Right hindlimb (tissue), 1 donor: Measurements from ENCODE around the gene PTPA.
"Not testable (repeated sequence)": the region's sequence is repeated elsewhere in the genome, so short reads cannot be mapped to it uniquely, and the experiment has no call there.

Source experiments
- DNase-seq: peaks from one replicate; pipeline ENCODE4 v3.0.0-alpha.2; 2018

Gene PTPA

GRCh38 chr9:129161534-129161837 lies 50.3 kb downstream of the PTPA start:
- no peak for DNase-seq

DNA sequence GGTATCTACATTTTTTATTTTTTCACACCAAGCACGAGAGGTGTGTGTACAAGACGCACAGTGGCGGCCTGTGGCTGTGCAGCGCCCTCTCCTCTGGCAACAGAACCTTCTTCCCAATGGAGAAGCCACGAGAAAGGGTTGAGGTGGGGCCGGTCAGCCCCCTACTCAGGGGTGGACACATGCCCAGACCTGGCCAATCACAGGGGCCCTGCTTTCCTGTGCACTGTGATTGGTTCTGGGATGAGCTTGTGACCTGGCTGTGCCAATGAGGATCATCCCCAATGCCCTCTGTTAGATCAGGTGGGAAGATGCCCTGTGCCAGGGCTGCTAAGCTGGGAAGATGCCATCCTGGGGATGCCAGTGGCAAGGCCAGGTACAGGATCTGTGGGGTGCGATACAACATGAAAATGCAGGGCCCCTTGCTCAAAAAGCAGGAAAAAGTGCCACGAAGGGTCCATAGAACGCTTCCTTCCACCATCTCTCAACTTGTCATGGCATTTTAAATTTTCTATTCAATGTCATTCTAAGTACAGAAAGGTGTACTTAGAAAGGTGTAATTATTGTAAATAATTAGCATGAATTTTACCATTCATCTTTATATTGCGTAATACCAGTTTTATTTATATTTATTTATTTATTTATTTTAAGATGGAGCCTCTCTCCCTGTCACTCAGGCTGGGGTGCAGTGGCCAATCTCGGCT lies 51.4 kb downstream of the PTPA start:
- no peak for DNase-seq

- not testable (repeated sequence) for DNase-seq
These were observed 52.0 kb downstream of the PTPA start for GRCh38 chr9:129163198-129163670.

GRCh38 chr9:129163753-129164152 lies 52.5 kb downstream of the PTPA start:
- peak; percentile 33 for DNase-seq

GRCh38 chr9:129164246-129164930 lies 53.2 kb downstream of the PTPA start:
- DNase-seq: peak; percentile 89

- no peak for DNase-seq
These were observed 54.0 kb downstream of the PTPA start for GRCh38 chr9:129165198-129165597.

DNA sequence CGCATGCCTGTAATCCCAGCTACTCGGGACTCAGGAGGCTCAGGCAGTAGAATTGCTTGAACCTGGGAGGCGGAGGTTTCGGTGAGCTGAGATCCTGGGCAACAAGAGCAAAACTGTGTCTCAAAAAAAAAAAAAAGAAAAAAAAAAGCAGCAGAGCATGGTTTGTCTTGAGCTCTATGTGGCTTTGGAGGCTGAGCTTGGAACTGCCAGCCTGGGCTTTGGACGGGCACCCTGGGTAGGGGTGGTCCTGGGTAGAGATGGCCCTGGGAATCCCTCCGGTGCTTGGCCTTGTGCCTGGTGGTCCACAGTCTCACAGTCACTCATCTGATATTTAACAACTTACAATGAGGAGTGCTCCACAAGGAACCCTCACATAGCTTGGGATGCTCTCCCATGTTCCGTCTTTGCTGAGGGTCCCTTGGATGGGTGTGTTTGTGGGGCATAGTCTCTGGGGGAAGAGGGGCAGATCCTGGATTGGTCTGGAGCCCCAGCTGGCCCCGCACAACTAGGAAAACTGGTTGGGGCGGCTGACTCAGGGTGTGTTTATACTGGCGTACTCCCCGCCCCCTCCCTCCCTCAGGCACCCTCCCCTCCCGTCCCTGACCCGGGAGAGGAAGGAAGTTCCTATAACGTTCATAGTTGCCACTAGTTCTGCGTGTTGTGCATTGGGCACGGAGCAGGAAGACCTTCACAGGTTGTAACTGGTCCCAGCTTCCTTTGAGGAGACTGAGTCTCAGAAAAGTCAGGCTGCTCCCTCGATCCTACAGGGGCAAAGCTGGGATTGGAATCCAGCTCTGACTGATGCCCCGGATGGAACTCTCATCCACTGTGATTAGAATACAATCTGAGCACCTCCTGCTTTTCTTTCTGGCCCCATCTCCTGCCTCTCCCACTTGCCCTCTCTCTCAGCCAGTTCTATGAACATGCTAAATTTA lies 55.7 kb downstream of the PTPA start:
- DNase-seq: peak; percentile 68

GRCh38 chr9:129170229-129170628 lies 59.0 kb downstream of the PTPA start:
- no peak for DNase-seq

DNA sequence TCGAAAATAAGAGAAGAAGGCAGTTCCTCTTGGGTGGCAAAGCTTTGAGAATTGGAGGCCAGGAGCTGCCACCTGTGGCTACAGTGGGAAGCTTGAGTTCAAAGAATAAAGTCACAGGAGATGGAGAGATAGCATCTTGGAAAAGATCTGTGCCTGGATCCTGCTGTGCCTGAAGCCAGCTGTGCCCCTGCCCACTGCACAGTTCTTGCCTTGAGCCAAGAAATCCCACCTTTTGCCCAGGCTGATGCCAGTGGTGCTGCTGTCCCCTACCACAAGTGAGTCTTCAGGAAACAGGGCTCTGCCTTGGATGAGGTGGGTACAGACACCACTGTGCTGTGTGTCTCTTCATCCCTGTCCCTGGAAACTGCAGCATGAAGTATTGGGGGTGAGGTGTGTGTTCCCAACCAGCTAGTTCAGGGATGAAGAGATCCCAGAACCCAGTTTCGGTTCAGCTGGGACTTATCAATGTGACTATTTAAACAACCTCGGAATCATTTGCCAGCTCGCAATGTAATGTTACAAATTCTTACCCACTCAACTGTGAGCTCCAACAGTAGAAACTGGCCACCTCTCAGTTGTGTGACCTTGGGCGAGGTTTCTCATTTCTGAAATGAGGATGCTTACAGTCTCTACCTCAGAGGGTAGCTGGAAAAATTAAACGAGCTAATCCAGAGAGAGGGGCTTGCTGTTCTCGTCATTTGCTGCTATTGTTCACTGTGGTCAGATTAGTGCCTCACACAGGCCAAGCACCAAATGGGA lies 61.0 kb downstream of the PTPA start:
- no peak for DNase-seq

DNA sequence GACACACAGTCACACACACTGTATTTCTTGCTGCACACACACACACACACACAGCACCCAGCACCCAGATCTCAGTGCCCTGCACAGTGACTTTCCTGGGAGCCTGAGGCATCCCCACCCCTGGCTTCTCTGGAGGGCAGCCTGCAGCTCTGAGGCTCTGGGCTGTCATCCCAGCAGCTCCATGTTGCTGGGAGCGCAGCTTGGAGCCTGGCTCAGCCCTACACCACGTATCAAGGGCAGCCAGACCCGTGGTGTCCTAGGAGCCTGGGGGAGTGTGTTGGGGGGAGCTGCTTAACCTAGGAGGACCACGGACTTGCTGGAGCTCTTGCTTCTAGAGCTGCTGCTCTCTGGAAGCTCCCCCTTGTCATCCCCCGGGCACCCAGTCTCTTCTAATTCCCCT lies 61.6 kb downstream of the PTPA start:
- no peak for DNase-seq

GRCh38 chr9:129173296-129174101 lies 62.3 kb downstream of the PTPA start:
- no peak for DNase-seq

DNA sequence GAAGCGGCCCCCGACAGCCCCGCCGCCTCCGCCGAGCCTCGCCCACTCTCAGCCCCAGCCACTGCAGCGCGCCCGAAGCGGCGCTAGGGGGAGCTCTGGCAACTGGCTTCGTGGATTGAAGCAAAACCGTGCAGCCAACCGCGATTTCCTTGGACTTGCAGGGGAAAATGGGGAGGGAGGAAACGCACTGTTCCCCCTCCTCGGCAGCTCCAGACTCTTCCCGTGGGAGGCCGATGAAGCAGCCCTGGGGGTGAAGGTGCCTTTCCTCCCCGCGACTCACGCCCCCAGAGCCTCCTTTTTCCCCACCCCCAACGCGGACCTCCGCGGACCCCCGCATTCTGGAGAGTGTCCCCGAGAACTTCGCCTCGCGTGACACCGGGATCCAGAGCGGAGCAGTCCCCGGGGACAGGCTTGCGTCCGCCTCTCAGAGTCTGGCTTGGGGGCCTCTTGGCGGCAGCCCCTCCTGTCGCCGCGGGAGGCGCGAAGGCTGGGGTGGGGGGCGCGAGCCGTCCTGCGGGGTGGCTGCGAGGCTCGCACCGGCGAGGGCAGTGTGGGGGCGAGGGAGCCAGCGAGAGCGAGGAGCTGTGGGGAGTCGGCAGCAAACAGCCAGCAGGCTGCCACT lies 63.0 kb downstream of the PTPA start:
- peak; percentile 95 for DNase-seq

DNA sequence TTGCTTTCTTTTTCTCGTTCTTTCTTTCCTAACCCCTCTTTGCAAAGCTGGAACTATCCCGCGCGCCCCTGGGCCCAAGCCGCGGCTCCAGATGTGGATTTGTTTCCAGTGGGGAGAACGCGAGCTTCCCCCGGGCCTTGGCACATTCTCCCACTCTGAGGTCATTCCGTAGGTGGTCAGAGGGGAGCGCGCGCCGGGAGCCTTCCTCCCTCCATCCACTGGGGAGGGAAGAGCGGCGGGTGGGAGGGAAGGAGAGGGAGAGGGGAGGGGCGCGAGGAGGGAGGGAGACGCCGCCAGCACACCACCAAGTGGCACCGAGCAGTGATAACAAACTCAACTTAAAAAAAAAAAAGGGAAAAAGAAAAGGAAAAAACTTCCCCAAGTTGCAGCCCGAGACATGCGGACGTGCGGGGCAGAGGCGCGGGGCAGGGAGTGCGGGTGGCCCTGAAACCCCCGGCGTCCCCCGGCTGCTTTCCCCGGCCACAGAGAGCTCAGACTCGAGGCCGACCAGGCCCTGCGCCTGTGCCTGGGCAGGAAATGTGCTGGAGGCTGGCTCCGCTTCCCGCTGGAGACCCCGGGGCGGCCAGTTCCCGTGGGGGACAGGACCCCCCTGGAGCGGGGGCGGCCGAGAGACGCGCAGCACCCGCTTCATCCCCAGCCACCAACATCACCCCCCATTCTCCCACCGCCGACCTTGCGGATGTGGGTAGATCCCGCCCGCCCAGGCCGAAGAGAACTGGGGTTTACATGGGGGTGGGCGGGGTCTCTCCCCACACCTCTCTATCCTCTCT lies 63.7 kb downstream of the PTPA start:
- peak; percentile 87 for DNase-seq

GRCh38 chr9:129175515-129175824 lies 64.3 kb downstream of the PTPA start:
- no peak for DNase-seq

- peak; percentile 96 for DNase-seq
These were observed 64.8 kb downstream of the PTPA start for GRCh38 chr9:129175825-129176633.

DNA sequence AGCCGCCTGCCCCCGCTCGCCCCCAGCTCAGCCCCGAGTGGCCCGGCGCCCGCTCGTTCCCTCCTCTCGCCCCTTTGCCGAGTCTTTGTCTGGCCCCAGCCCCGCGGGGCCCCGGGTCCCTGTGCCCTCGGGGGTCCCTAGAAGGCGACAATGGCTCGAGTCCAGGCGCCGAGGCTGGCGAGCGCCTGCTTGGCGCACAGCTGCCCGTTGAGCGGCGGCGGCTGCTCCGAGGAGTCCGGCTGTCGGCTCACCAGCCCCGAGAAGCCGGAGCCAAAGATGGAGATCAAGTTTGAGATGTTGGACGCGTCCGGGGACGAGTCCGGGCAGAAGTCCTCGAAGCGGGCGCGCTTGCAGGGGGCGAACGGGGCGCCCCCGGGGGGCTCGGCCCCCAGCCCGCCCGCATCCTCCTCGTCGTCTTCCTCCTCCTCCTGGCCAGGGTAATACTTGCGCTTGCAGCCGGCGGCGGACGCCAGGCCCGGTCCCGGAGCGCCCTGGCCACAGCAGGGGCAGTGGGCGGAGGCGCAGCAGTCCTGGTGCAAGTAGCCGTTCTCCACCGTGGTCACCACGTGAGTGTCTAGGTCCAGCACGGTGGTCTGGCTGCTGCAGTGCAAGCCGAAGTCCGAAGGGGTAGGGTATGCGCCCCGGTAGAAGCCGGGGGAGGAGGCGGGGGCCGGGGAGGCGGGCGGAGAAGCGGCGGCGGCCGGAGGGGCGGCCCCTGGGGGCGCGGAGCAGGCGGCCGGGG lies 65.7 kb downstream of the PTPA start:
- DNase-seq: peak; percentile 58

DNA sequence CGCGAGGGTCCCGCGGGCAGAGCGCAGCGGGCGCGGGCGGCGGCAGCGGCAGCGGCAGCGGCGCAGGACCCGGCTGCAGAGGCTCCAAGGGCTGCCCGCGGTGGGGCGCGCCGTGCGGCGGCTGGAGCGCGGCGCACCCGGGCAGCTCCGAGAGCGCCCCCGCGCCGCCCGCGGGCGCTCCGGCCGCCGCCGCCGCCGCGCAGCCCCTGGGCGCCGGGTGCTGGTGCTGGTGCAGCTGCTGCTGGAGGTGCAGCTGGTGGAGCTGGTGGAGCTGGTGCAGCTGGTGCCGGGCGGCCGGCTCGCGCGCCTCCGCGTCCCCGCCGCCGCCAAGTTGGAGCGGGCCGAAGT lies 66.2 kb downstream of the PTPA start:
- peak; percentile 51 for DNase-seq

DNA sequence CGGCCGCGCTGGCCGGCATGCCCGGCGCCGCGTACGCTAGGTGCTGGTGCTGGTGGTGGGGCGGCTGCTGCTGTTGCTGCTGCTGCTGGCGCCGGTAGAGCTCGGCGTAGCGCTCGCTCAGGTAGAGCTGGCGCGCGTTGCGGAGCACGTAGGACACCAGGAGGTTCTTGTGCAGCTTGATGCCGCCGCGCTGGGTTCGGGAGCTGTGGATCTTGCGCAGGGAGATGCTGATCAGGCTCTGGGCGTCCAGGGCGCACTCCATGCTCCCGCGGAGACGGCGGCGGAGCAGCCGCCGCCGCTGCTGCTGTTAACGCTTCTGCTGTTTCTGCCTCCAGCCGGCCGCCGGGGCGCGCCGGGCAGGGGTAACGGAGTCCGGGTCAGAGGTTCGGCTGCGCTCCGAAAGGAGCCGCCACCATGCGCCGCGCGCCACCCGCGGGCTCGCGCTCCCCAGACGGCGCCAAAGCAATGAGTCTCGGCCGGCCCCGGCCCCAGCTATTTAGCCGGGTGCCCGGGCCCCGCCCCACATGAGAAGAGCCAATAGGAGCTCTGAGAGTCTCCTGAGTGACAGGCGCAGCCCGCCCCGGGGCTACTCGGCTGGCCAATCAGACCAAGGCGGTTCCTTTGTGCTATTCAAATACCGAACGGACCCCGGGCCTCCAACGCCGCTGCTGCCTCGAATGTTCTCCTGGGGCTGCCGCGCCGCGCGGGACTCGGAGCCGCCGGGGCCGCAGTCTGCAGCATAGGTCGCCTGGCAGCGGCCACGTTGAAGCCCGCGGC lies 66.8 kb downstream of the PTPA start, which contains the start of gene IER5L:
Gene IER5L, minus strand, starts transcription at position 471 of the 777 bp plus-strand sequence. Its CDS starts 209 bp downstream, at position 262.
- peak; percentile 97 for DNase-seq
